ENCODE measurements around the gene RDM1.
A peak's percentile ranks its signal among the peaks of the same experiment; 100 is the strongest.
"Not testable (repeated sequence)": the region's sequence is repeated elsewhere in the genome, so short reads cannot be mapped to it uniquely, and the experiment has no call there.

The RDM1 gene

GRCh38 chr17:35930211-35931065 lies at the start of gene RDM1:
TSS of gene RDM1 (minus strand) at chr17:35930773. CDS start at chr17:35930727, 46 bp downstream.
- peak; percentile 64 to 75 for DNase-seq (ENCODE audit: low read depth in 1 of 2, low spot score in 1 of 2)

GRCh38 chr17:35978346-35978745 lies 47.8 kb upstream of the RDM1 start:
- DNase-seq (ENCODE audit: low read depth in 1 of 2, low spot score in 1 of 2): no peak

- DNase-seq (ENCODE audit: low read depth in 1 of 2, low spot score in 1 of 2): no peak
Measured at GRCh38 chr17:35977509-35977908, 46.9 kb upstream of the RDM1 start.

- DNase-seq (ENCODE audit: low read depth in 1 of 2, low spot score in 1 of 2): no peak
Measured at GRCh38 chr17:35973333-35974260, 43.0 kb upstream of the RDM1 start.

- DNase-seq (ENCODE audit: low read depth in 1 of 2, low spot score in 1 of 2): no peak
Measured at GRCh38 chr17:35972945-35973332, 42.4 kb upstream of the RDM1 start.

- no peak for DNase-seq (ENCODE audit: low read depth in 1 of 2, low spot score in 1 of 2)
Measured at GRCh38 chr17:35972535-35972934, 42.0 kb upstream of the RDM1 start.

GRCh38 chr17:35972066-35972465 lies 41.5 kb upstream of the RDM1 start:
- no peak for DNase-seq (ENCODE audit: low read depth in 1 of 2, low spot score in 1 of 2)

- DNase-seq (ENCODE audit: low read depth in 1 of 2, low spot score in 1 of 2): peak; percentile 44 to 62
Measured at GRCh38 chr17:35969558-35970380, 39.2 kb upstream of the RDM1 start.

- DNase-seq (ENCODE audit: low read depth in 1 of 2, low spot score in 1 of 2): no peak
Measured at GRCh38 chr17:35968520-35969054, 38.0 kb upstream of the RDM1 start.

- DNase-seq (ENCODE audit: low read depth in 1 of 2, low spot score in 1 of 2): no peak
Measured at GRCh38 chr17:35965272-35965671, 34.7 kb upstream of the RDM1 start.

- DNase-seq (ENCODE audit: low read depth in 1 of 2, low spot score in 1 of 2): no peak
Measured at GRCh38 chr17:35963663-35964062, 33.1 kb upstream of the RDM1 start.

GRCh38 chr17:35953720-35954119 lies 23.1 kb upstream of the RDM1 start:
- DNase-seq (ENCODE audit: low read depth in 1 of 2, low spot score in 1 of 2): no peak

- DNase-seq (ENCODE audit: low read depth in 1 of 2, low spot score in 1 of 2): no peak
Measured at GRCh38 chr17:35949401-35949800, 18.8 kb upstream of the RDM1 start.

GRCh38 chr17:35948092-35948491 lies 17.5 kb upstream of the RDM1 start:
- DNase-seq (ENCODE audit: low read depth in 1 of 2, low spot score in 1 of 2): no peak

GRCh38 chr17:35947156-35947585 lies 16.6 kb upstream of the RDM1 start:
- DNase-seq (ENCODE audit: low read depth in 1 of 2, low spot score in 1 of 2): peak in 1 of 2 donors; percentile 34

- no peak for DNase-seq (ENCODE audit: low read depth in 1 of 2, low spot score in 1 of 2)
Measured at GRCh38 chr17:35944151-35944550, 13.6 kb upstream of the RDM1 start.

GRCh38 chr17:35943537-35943936 lies 13.0 kb upstream of the RDM1 start, which contains the start of gene LYZL6:
TSS of gene LYZL6 (minus strand) at chr17:35943713. CDS start at chr17:35939356, 4,357 bp downstream.
- no peak for DNase-seq (ENCODE audit: low read depth in 1 of 2, low spot score in 1 of 2)

- no peak for DNase-seq (ENCODE audit: low read depth in 1 of 2, low spot score in 1 of 2)
Measured at GRCh38 chr17:35942588-35943186, 12.1 kb upstream of the RDM1 start.

- not testable (repeated sequence) for DNase-seq (ENCODE audit: low read depth in 1 of 2, low spot score in 1 of 2)
Measured at GRCh38 chr17:35938492-35938891, 7.9 kb upstream of the RDM1 start.

- no peak for DNase-seq (ENCODE audit: low read depth in 1 of 2, low spot score in 1 of 2)
Measured at GRCh38 chr17:35936063-35936462, 5.5 kb upstream of the RDM1 start.
